GM12878 (cell line): Measurements from ENCODE around the gene GPC6. TPM values are rescaled to one million over a fixed set of nuclear protein-coding genes. Genes with fewer than 3 reads are reported as not detected.

Experiments used
- ATAC-seq: fragments of 200-7000 bp; cut with Tn5 transposase; 3 replicates; pipeline ENCODE4 v1.9.1; 2020; ENCODE audit warnings: mild to moderate bottlenecking, moderate library complexity
- BruUV-seq: library from RNA; stranded (reverse); fragments of 400-500 nt; replicated peaks from 2 replicates; lab custom pipeline; 2021; lab: Mats Ljungman, UMichigan
- CTCF ChIA-PET: fragments of 300-600 bp; sonication (Branson Sonifier 250); formaldehyde crosslinking; extraction: SDS; loops from one replicate; lab custom pipeline; 2021; ENCODE audit warnings: inconsistent platforms; lab: Yijun Ruan, JAX
- POLR2A ChIA-PET: fragments of 350-600 bp; formaldehyde crosslinking; extraction: SDS; loops from one replicate; lab custom pipeline; 2021; ENCODE audit warnings: inconsistent platforms; lab: Charles Lee
- RAD21 ChIA-PET: fragments of 300-600 bp; sonication (Branson Sonifier 250); formaldehyde crosslinking; loops from one replicate; lab custom pipeline; 2023; ENCODE audit warnings: antibody characterized with exemption; ENCODE audit not compliant: unreplicated experiment; lab: Charles Lee
- SMC1A ChIA-PET: fragments of 300-600 bp; sonication (Branson Sonifier 250); formaldehyde crosslinking; loops from one replicate; lab custom pipeline; 2023; ENCODE audit not compliant: unreplicated experiment, uncharacterized antibody; lab: Charles Lee
- DNase-seq: peaks from one replicate; pipeline ENCODE4 v3.0.0-alpha.2; 2011; ENCODE audit warnings: low read depth, low spot score
- FAIRE-seq: peaks from 3 replicates; lab custom pipeline; 2011; peaks lifted over from hg19 to GRCh38; lab: Jason Lieb, UNC
- H2AFZ ChIP-seq: 2 replicates; pipeline ENCODE4 v1.6.0; 2011; ENCODE audit warnings: low read depth, low read length, control low read depth; ENCODE audit not compliant: control insufficient read depth
- H3K27ac ChIP-seq: 2 replicates; pipeline ENCODE4 v1.5.1; 2011; ENCODE audit warnings: control low read depth; ENCODE audit not compliant: control insufficient read depth, insufficient read depth
- H3K27me3 ChIP-seq, 2 experiments: replicated peaks in 1 of 2; 2 replicates each; pipeline versions ENCODE4 v1.6.0 to v1.6.1; 2011; ENCODE audit warnings: low read length in 1 of 2; ENCODE audit not compliant: control insufficient read depth in 2 of 2, insufficient read depth in 2 of 2
- H3K36me3 ChIP-seq, 2 experiments: 2 replicates each; pipeline ENCODE4 v1.5.1; 2011; ENCODE audit warnings: low read length in 1 of 2; ENCODE audit not compliant: control insufficient read depth in 2 of 2, insufficient read depth in 2 of 2
- H3K4me1 ChIP-seq: 2 replicates; pipeline ENCODE4 v1.6.1; 2011; ENCODE audit warnings: mild to moderate bottlenecking, low read length, moderate library complexity, mixed read lengths; ENCODE audit not compliant: control insufficient read depth, insufficient read depth
- H3K4me2 ChIP-seq: 2 replicates; pipeline ENCODE4 v1.6.0; 2011; ENCODE audit warnings: control low read depth; ENCODE audit not compliant: control insufficient read depth, insufficient read depth
- H3K4me3 ChIP-seq: fragments of 200-600 bp; sonication (generic); 2 replicates; pipeline ENCODE4 v1.5.1; 2016
- H3K79me2 ChIP-seq: 2 replicates; pipeline ENCODE4 v1.6.0; 2011; ENCODE audit warnings: low read length; ENCODE audit not compliant: control insufficient read depth, insufficient read depth
- H3K9ac ChIP-seq: 2 replicates; pipeline ENCODE4 v1.8.0; 2011; ENCODE audit warnings: low read length, control low read depth, mixed read lengths; ENCODE audit not compliant: control insufficient read depth, insufficient read depth
- H3K9me3 ChIP-seq: replicated peaks from 3 replicates; pipeline ENCODE4 v1.5.1; 2011; ENCODE audit warnings: mild to moderate bottlenecking, low read length; ENCODE audit not compliant: control insufficient read depth, insufficient read depth
- H4K20me1 ChIP-seq: 2 replicates; pipeline ENCODE4 v1.6.0; 2011; ENCODE audit not compliant: control insufficient read depth, insufficient read depth
- BMI1 ChIP-seq: fragments of 450-650 bp; IDR thresholded peaks from 2 replicates; pipeline ENCODE4 v1.6.1; 2016; ENCODE audit warnings: mild to moderate bottlenecking, moderate library complexity, borderline replicate concordance
- FOXK2 ChIP-seq: fragments of 450-650 bp; IDR thresholded peaks from 2 replicates; pipeline ENCODE4 v1.6.1; 2017; ENCODE audit warnings: mild to moderate bottlenecking, moderate library complexity
- JUND ChIP-seq: IDR thresholded peaks from 2 replicates; pipeline ENCODE4 v1.6.1; 2012; ENCODE audit warnings: low read depth, mild to moderate bottlenecking, low read length, improper control_type of control experiment, moderate library complexity
- NR2C1 ChIP-seq: fragments of 450-650 bp; IDR thresholded peaks from 2 replicates; pipeline ENCODE4 v1.6.1; 2017; ENCODE audit warnings: antibody characterized with exemption, mild to moderate bottlenecking, moderate library complexity
- NR2C2 ChIP-seq: IDR thresholded peaks from 2 replicates; pipeline ENCODE4 v1.6.1; 2011; ENCODE audit warnings: borderline replicate concordance, low read depth; ENCODE audit not compliant: control insufficient read depth, insufficient read length
- NR2F1 ChIP-seq: fragments of 450-650 bp; conservative IDR thresholded peaks from 2 replicates; pipeline ENCODE4 v1.6.1; 2017; ENCODE audit warnings: mild to moderate bottlenecking
- PAX8 ChIP-seq: fragments of 450-650 bp; IDR thresholded peaks from 2 replicates; pipeline ENCODE4 v1.6.1; 2017; ENCODE audit warnings: mild to moderate bottlenecking, moderate library complexity
- RELA ChIP-seq: fragments of 450-650 bp; IDR thresholded peaks from 2 replicates; pipeline ENCODE4 v1.8.0; 2014; ENCODE audit warnings: borderline replicate concordance; ENCODE audit not compliant: partially characterized antibody
- SP1 ChIP-seq: IDR thresholded peaks from one replicate; pipeline ENCODE4 v1.6.1; 2011; ENCODE audit warnings: low read depth, low read length
- TCF7 ChIP-seq: IDR thresholded peaks from 2 replicates; pipeline ENCODE4 v1.6.1; 2014; ENCODE audit warnings: antibody characterized with exemption, borderline replicate concordance
- ZNF207 ChIP-seq: fragments of 450-650 bp; IDR thresholded peaks from 2 replicates; pipeline ENCODE4 v1.6.1; 2014; ENCODE audit warnings: antibody characterized with exemption, mild to moderate bottlenecking, borderline replicate concordance
- WGBS: methylation state at CpG from one replicate; pipeline ENCODE4 v1.1.6; 2016; ENCODE audit warnings: low lambda C conversion rate; ENCODE audit not compliant: insufficient replicate concordance, insufficient coverage; ENCODE audit errors: missing lambda C conversion rate; 5-methylcytosine and 5-hydroxymethylcytosine counted together
- in situ Hi-C: fragments of 300-500 bp; cut with MboI; formaldehyde crosslinking; loops from 9 replicates; pipeline ENCODE4 v1.14.3; 2018; ENCODE audit warnings: mixed read lengths
- intact Hi-C: fragments of 100-400 bp; cut with micrococcal nuclease; formaldehyde crosslinking; loops from one replicate; pipeline ENCODE4 v1.14.2; 2022; ENCODE audit not compliant: unreplicated experiment
- polyA plus RNA-seq, 11 experiments: library from polyadenylated mRNA; depleted of rRNA in 4 of 11; unstranded in 6 of 11; stranded (reverse) in 5 of 11; fragments of >200 nt; fragmentation: Nextera tagmentation in 4 of 11; fragmentation: Illumina TruSeq in 1 of 11; extraction: Ambion mirVana in 4 of 11; extraction: Trizol in 1 of 11; gene quantifications; 1 replicate in 1 of 11; 2 replicates in 10 of 11; pipeline versions ENCODE4 v1.2.1 to v1.2.3, GENCODE V29; 2011 to 2016; ENCODE audit warnings: inconsistent platforms in 2 of 11, missing spikeins in 2 of 11, low read depth in 1 of 11
- total RNA-seq, 4 experiments: library from RNA; depleted of rRNA in 3 of 4; stranded (reverse); fragments of >200 nt in 3 of 4; fragmentation: Illumina TruSeq in 1 of 4; extraction: Trizol in 1 of 4; gene quantifications; 2 replicates each; pipeline versions ENCODE4 v1.2.1 to v1.2.3, GENCODE V29; 2013 to 2021
- TF ChIP-seq, protein P1 (sequence below): fragments of 450-650 bp; IDR thresholded peaks from 2 replicates; pipeline ENCODE4 v1.6.1; 2017; ENCODE audit warnings: antibody characterized with exemption, mild to moderate bottlenecking, moderate library complexity

GPC6 gene
- total and polyA plus RNA-seq, 10 of the 15 experiments (the other 5 are each of a cell fraction or from before 2014, with no cell fraction given), result 0.03 to 0.04 (median 0.03) TPM; not detected in 7

- no peaks in the 10 kb centered on the region for H3K4me1 ChIP-seq
- TF ChIP-seq TCF7 (no peak), BMI1 (no peak), JUND (no peak), ZNF207 (no peak), NR2F1 (no peak), RELA (no peak), PAX8 (no peak), SP1 (no peak), NR2C2 (no peak), NR2C1 (no peak), FOXK2 (no peak)
- TF ChIP-seq, protein P1, sequence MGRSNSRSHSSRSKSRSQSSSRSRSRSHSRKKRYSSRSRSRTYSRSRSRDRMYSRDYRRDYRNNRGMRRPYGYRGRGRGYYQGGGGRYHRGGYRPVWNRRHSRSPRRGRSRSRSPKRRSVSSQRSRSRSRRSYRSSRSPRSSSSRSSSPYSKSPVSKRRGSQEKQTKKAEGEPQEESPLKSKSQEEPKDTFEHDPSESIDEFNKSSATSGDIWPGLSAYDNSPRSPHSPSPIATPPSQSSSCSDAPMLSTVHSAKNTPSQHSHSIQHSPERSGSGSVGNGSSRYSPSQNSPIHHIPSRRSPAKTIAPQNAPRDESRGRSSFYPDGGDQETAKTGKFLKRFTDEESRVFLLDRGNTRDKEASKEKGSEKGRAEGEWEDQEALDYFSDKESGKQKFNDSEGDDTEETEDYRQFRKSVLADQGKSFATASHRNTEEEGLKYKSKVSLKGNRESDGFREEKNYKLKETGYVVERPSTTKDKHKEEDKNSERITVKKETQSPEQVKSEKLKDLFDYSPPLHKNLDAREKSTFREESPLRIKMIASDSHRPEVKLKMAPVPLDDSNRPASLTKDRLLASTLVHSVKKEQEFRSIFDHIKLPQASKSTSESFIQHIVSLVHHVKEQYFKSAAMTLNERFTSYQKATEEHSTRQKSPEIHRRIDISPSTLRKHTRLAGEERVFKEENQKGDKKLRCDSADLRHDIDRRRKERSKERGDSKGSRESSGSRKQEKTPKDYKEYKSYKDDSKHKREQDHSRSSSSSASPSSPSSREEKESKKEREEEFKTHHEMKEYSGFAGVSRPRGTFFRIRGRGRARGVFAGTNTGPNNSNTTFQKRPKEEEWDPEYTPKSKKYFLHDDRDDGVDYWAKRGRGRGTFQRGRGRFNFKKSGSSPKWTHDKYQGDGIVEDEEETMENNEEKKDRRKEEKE, result no peak
- BruUV-seq, result no TSS peak
- H3K4me3 ChIP-seq, result no peak overlapping the region
- DNase-seq (no peak), FAIRE-seq (no peak), ATAC-seq (no peak)
- POLR2A ChIA-PET, result no interaction called here
- no peaks in the 10 kb centered on the region for H3K9me3 ChIP-seq
- RAD21 ChIA-PET, result no interaction called here
- no peak overlapping the region for H3K27ac ChIP-seq
- WGBS, result 48% methylated on average over 5 of the region's 5 CpGs
- no peak overlapping the region for H3K4me2 ChIP-seq
- H3K9ac ChIP-seq, result no peak overlapping the region
- H3K36me3 ChIP-seq, result no peaks in the 10 kb centered on the region
- no peaks in the 10 kb centered on the region for H4K20me1 ChIP-seq
- intact Hi-C loops (no loop called here), in situ Hi-C loops (no loop called here)
- no peak overlapping the region for H2AFZ ChIP-seq
- SMC1A ChIA-PET, result no interaction called here
- H3K79me2 ChIP-seq, result no peaks in the 10 kb centered on the region
- CTCF ChIA-PET, result no interaction called here
- H3K27me3 ChIP-seq, result no peaks in the 10 kb centered on the region
Observed at GRCh38 chr13:94188201-94188854, 961.7 kb downstream of the GPC6 start.
